SJCRH30 (cell line): ENCODE data around the gene U2SURP. TPM values are rescaled to one million over a fixed set of nuclear protein-coding genes. Genes with fewer than 3 reads are reported as not detected.

Experiments used
- DNase-seq, 2 experiments: peaks; one replicate each; pipeline ENCODE4 v3.0.0-alpha.2; 2015 to 2020
- H3K27ac ChIP-seq: fragments of 250-450 bp; sonication (Bioruptor Pico); 2 replicates; pipeline ENCODE4 v1.5.1; 2020; ENCODE audit warnings: mild to moderate bottlenecking, moderate library complexity
- H3K27me3 ChIP-seq: fragments of 250-450 bp; sonication (Bioruptor Pico); 2 replicates; pipeline ENCODE4 v1.5.1; 2020; ENCODE audit warnings: mild to moderate bottlenecking, moderate library complexity
- H3K36me3 ChIP-seq: fragments of 250-450 bp; sonication (Bioruptor Pico); 2 replicates; pipeline ENCODE4 v1.5.1; 2020; ENCODE audit warnings: mild to moderate bottlenecking, moderate library complexity
- H3K4me1 ChIP-seq: fragments of 250-450 bp; sonication (Bioruptor Pico); 2 replicates; pipeline ENCODE4 v1.5.1; 2020; ENCODE audit warnings: mild to moderate bottlenecking, moderate library complexity
- H3K4me3 ChIP-seq: fragments of 250-450 bp; sonication (Bioruptor Pico); 2 replicates; pipeline ENCODE4 v1.5.1; 2020; ENCODE audit warnings: mild to moderate bottlenecking, moderate library complexity
- H3K9me3 ChIP-seq: fragments of 250-450 bp; sonication (Bioruptor Pico); replicated peaks from 2 replicates; pipeline ENCODE4 v1.5.1; 2020; ENCODE audit warnings: mild to moderate bottlenecking, moderate library complexity
- total RNA-seq: library from RNA; depleted of rRNA; stranded (reverse); fragments of >200 nt; shearing (Covaris generic); gene quantifications from 2 replicates; pipeline ENCODE4 v1.2.3, GENCODE V29; 2014; rRNA removed

The U2SURP gene
- total RNA-seq = 139 and 177 TPM in 2 replicates

GRCh38 chr3:143001369-143002082, at the start of gene U2SURP:
Gene U2SURP, plus strand, starts transcription at chr3:143001570. Its CDS starts 59 bp downstream, at chr3:143001629.
- Histone ChIP-seq H3K36me3 (no peaks in the 10 kb centered on the region), H3K4me1 (no peaks in the 10 kb centered on the region), H3K9me3 (no peaks in the 10 kb centered on the region), H3K27ac (peak within 1 kb of the TSS; percentile 91), H3K4me3 (peak within 1 kb of the TSS; percentile 95), H3K27me3 (no peaks in the 10 kb centered on the region)
- DNase-seq = peak; percentile 97 to 99

DNA sequence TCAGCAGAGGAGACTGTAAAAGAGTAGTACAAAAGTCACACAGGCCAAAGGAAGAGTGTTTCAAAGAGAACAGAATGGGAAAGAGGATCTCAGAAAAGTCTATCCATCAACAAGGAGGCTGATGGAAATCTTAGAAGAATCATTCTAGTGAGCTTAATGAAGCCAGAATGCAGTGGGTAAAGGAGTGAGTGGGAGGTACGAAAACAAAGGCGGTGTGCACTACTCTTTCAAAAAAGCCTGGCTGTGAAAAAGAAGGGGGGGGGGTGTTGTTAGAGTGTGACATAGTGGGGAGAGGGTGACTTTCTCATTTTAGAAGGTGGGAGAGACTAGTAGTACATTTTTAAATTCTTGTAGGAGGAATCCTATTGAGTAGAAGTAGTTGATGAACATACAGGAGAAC, 49.6 kb upstream of the U2SURP start:
- H3K27me3 ChIP-seq = no peaks in the 10 kb centered on the region

DNA sequence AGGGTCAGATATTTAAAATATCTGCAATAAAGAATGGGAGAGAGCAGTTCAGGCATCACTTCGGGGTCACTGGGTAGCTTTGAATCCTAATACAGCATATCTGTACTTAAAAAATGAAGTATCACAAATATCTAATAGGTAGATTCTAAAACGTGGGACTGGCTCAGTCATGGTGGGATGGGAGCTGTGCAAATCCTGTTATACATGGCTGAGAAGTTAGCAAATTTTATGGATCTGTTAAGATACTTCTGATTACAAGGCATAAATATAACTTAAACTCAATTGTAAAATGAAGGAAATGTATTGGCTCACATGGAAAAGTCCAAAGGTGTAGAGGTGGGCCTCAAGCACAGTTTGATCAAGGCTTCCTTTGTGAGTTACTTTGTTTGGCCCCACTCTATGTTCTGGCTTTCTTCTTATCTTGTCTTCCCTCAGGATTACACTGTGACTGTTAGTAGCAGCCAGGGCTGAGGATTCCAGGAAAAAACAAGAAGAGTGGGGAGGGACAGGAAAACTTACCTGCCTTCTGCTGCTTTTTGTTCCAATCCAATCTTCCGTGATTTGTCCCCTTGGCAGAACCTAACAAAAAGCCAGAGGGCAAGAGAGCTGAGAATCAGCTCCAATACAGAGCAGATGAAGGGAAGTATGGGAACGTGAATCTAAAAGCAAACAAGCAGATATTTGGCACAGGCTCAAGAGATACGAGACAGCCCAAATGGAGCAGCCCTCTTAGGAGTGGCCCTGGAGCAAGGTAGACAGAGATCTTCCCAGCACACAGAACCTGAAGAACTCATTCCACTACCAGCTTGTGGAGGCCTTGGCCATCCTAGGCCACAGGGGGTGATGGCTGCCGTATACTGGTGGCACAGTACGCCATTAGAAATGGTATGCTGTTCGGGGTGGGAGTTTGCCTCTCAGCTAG, 48.8 kb upstream of the U2SURP start:
- no peaks in the 10 kb centered on the region for H3K27me3 ChIP-seq
- no peaks in the 10 kb centered on the region for H3K36me3 ChIP-seq
- H3K9me3 ChIP-seq = no peaks in the 10 kb centered on the region
- no peaks in the 10 kb centered on the region; the same call in 1 of the 2 replicates for H3K4me1 ChIP-seq
- H3K27ac ChIP-seq = no peak overlapping the region
- no peak for DNase-seq
- no peak overlapping the region for H3K4me3 ChIP-seq

More for the DNA sequence above, 49.6 kb upstream of the U2SURP start:
- H3K36me3 ChIP-seq = no peaks in the 10 kb centered on the region
- DNase-seq = no peak
- no peak overlapping the region for H3K4me3 ChIP-seq
- no peak overlapping the region for H3K27ac ChIP-seq
- no peaks in the 10 kb centered on the region for H3K9me3 ChIP-seq
- no peaks in the 10 kb centered on the region; the same call in 1 of the 2 replicates for H3K4me1 ChIP-seq

DNA sequence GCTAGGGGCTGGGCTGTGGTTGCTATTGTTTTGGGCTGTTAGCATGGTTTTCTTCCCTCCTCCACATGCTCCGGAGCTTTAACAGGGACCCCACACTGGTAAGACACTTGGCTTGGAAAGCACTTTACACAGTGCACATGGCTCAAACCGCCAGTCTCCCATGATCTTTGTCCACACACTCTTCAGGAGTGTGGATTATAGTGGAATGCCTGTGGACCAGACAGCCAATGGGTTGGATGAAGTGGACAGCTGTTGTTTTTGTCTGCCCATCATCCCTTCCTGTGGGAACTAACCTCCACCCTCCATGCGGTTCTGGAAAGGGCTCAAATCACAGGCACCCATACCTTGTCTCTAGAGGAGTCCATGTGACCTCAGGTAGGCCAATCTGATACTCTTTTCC, 47.9 kb upstream of the U2SURP start:
- Histone ChIP-seq H3K27ac (no peak overlapping the region), H3K9me3 (no peaks in the 10 kb centered on the region), H3K4me3 (no peak overlapping the region), H3K36me3 (no peaks in the 10 kb centered on the region), H3K4me1 (no peaks in the 10 kb centered on the region; the same call in 1 of the 2 replicates), H3K27me3 (no peaks in the 10 kb centered on the region)
- DNase-seq = peak; percentile 12 to 47

DNA sequence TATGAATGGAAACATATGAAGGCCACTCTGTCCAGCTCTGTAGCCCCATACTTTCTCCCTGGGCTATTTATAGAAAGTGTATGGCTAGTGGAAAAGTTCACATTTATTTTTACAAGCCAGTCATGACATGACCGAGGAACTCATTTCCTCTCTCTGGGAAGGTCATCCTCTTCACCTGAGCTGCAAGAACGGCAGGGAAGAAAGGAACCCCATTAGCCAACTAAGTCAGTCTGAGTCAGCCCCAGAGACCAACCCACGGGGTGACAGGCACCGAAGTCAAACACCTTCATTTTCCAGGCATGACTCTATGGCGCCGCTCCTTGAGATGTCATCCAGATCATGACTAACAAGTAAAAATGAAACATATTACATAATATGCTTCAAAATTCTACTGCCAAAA, 42.7 kb upstream of the U2SURP start:
- H3K27me3 ChIP-seq = no peaks in the 10 kb centered on the region; the same call in 1 of the 2 replicates
- no peaks in the 10 kb centered on the region for H3K36me3 ChIP-seq
- no peak overlapping the region for H3K27ac ChIP-seq
- H3K9me3 ChIP-seq = no peaks in the 10 kb centered on the region
- H3K4me3 ChIP-seq = no peak overlapping the region
- no peaks in the 10 kb centered on the region; the same call in 1 of the 2 replicates for H3K4me1 ChIP-seq
- DNase-seq = no peak

DNA sequence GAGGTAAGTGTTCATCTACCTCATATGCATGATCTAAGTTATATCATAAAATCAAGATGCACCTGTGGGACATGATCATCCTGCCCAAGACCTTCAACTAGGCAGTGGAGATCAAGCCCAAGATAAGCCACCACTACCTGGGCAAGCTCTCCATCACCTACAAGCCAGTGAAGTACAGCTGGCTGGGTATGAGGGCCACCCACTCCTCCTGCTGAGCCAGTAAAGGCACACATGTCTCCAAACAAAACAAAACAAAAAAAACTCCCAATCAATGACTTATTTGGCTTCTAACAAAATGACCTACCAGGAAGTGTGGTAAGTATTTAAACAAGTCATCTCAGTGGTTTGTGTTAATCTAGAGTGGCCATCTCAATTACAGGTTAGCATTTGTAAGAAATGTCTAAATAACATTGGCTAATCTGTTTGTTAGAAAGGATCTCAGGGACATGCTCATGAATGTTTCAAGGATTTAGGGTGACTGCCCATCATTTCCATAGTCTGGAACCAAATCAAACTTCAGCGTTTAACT, 41.0 kb upstream of the U2SURP start:
- H3K36me3 ChIP-seq = no peaks in the 10 kb centered on the region
- no peaks in the 10 kb centered on the region for H3K4me1 ChIP-seq
- H3K4me3 ChIP-seq = no peak overlapping the region
- H3K27me3 ChIP-seq = peaks cover 5% of the 10 kb centered on the region; the same call in 1 of the 2 replicates
- no peak overlapping the region for H3K27ac ChIP-seq
- DNase-seq = no peak
- no peaks in the 10 kb centered on the region for H3K9me3 ChIP-seq

GRCh38 chr3:142961539-142961938, 39.8 kb upstream of the U2SURP start:
- Histone ChIP-seq H3K27me3 (peaks cover 5% of the 10 kb centered on the region; the same call in 1 of the 2 replicates), H3K4me1 (no peaks in the 10 kb centered on the region), H3K36me3 (no peaks in the 10 kb centered on the region), H3K9me3 (no peaks in the 10 kb centered on the region), H3K4me3 (no peak overlapping the region), H3K27ac (no peak overlapping the region)
- DNase-seq = no peak

- H3K9me3 ChIP-seq = no peaks in the 10 kb centered on the region
- no peak overlapping the region for H3K4me3 ChIP-seq
- H3K36me3 ChIP-seq = no peaks in the 10 kb centered on the region
- no peak for DNase-seq
- no peak overlapping the region for H3K27ac ChIP-seq
- peaks cover 5% of the 10 kb centered on the region; the same call in 1 of the 2 replicates for H3K27me3 ChIP-seq
- no peaks in the 10 kb centered on the region for H3K4me1 ChIP-seq
These were observed 39.2 kb upstream of the U2SURP start for GRCh38 chr3:142962175-142962519.

DNA sequence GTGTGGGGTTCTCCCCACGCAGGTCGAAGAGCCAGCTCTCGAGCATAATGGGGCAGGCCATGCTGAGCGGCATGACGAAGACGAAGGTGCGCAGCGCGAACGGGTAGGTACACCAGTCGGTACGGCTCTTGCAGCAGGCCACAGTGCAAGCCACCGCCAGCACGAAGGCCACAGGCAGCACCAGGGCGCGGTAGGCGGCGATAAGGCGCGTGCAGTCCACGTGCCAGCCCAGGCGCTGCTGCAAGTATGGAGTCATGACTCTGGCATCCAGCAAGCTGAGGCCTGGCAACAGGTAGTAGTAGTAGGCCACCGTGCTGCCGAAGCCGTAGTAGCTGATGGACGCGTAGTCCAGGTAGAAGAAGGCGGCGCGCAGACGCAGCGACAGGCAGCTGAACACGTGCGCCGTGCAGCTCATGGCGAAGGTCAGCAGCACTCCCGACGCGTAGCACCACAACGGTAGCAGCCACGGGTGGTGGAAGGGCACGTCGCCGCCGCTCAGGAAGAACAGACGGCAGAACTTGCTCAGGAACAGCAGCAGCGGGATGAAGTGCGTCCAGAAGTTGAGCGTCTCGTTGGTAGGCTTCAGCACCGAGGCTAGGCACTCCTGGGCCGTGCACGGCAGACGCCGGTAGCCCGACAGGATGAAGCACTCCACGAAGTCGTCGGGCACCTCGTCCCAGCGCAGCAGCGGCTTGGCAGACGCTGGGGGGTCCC, 38.7 kb upstream of the U2SURP start:
- DNase-seq = no peak
- peaks cover 5% of the 10 kb centered on the region; the same call in 1 of the 2 replicates for H3K27me3 ChIP-seq
- H3K4me3 ChIP-seq = peak overlapping the region; percentile 84

GRCh38 chr3:142963234-142963515, 38.2 kb upstream of the U2SURP start:
- peak overlapping the region; percentile 84 for H3K4me3 ChIP-seq
- no peaks in the 10 kb centered on the region for H3K9me3 ChIP-seq
- H3K27me3 ChIP-seq = peaks cover 5% of the 10 kb centered on the region; the same call in 1 of the 2 replicates
- DNase-seq = no peak
- H3K4me1 ChIP-seq = no peaks in the 10 kb centered on the region
- no peaks in the 10 kb centered on the region for H3K36me3 ChIP-seq
- no peak overlapping the region for H3K27ac ChIP-seq

More for the DNA sequence above, 38.7 kb upstream of the U2SURP start:
- H3K27ac ChIP-seq = no peak overlapping the region
- no peaks in the 10 kb centered on the region for H3K36me3 ChIP-seq
- no peaks in the 10 kb centered on the region for H3K9me3 ChIP-seq
- no peaks in the 10 kb centered on the region for H3K4me1 ChIP-seq

DNA sequence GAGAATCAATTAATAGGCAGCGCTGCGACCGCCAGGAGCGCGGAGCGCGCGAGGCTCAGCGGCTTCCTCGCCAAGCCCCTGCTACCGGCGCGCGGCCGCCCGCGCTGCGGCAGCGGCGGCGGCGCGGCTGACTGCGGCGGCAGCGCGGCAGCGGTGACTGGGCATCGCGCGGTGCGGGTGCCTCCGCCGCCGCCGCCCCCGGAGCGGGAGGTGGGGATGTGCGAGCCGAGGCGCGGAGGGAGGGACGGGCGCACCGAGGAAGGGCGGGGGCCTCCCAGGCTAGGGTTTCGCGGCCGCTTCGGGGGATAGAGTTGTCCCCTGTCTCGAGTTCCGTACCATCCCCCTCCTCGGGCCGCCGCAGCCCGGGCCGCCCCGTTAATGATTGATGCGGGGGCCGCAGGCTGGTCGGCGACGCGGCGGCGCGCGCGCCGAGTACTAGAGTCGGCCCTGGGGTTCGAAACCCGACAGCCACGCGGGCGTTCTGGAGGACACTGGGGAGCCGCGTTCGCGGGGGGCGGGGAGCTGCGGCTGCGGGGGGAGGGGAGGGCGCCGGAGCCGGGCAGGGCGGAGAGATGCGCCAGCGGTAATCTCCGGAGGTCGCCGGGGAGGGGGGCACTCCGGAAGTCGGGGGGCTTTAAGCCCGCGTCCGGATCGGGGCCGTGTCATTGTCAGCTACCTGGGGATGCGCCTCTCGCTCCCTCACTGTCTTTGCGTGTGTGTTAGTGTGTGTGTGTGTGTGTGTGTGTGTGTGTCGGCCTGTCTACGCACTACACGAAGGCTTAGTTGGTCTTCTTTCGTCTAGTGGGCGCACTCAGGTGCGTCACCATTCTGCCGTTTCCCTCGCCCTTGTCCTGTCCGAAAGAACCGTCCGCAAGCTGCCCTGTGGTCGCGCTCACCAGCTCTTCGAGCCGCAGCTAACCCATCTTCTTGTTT, 37.6 kb upstream of the U2SURP start, which contains the start of gene PAQR9:
PAQR9 (minus strand) TSS at position 159 of the 933 bp plus-strand sequence. CDS start 338 bp downstream, outside the sequence.
- H3K4me3 ChIP-seq = peak within 1 kb of the TSS; percentile 84
- no peaks in the 10 kb centered on the region for H3K36me3 ChIP-seq
- no peak within 1 kb of the TSS for H3K27ac ChIP-seq
- H3K9me3 ChIP-seq = no peaks in the 10 kb centered on the region
- peak; percentile 39 to 44 for DNase-seq
- no peaks in the 10 kb centered on the region for H3K4me1 ChIP-seq
- peaks cover 8% of the 10 kb centered on the region; the same call in 1 of the 2 replicates for H3K27me3 ChIP-seq

DNA sequence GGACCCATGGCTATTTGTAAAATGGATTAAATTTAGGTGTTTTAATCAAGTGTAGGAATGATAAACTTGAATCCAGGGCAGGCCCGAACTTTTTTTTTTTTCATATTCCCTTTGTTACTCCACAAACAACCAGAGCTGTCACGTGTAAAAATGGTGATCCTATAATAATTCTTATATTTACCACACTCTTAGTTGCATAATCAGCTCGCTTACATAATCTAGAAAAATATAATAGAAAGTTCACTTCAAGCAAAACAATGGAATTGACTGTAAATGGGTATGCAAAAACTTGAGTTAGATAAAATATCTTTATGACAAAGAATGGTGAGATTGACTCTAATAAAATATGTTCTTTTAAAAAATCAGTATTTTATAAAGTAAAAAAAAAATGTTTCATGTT, 35.8 kb upstream of the U2SURP start:
- H3K27ac ChIP-seq = no peak overlapping the region
- no peak for DNase-seq
- no peak overlapping the region for H3K4me3 ChIP-seq
- peaks cover 8% of the 10 kb centered on the region; the same call in 1 of the 2 replicates for H3K27me3 ChIP-seq
- H3K9me3 ChIP-seq = no peaks in the 10 kb centered on the region
- no peaks in the 10 kb centered on the region for H3K36me3 ChIP-seq
- H3K4me1 ChIP-seq = no peaks in the 10 kb centered on the region

- no peaks in the 10 kb centered on the region for H3K9me3 ChIP-seq
- DNase-seq = no peak
- peaks cover 8% of the 10 kb centered on the region; the same call in 1 of the 2 replicates for H3K27me3 ChIP-seq
- H3K36me3 ChIP-seq = no peaks in the 10 kb centered on the region
- H3K4me1 ChIP-seq = no peaks in the 10 kb centered on the region
- no peak overlapping the region for H3K27ac ChIP-seq
- no peak overlapping the region for H3K4me3 ChIP-seq
These were observed 34.6 kb upstream of the U2SURP start for GRCh38 chr3:142966808-142967207.
